Suprapubic skin (tissue), 4 donors: ENCODE results near the gene CSF1.

Experiments used
- CTCF ChIP-seq, 2 donors: fragments of 200-600 bp in 1 of 2; fragments of 450-650 bp in 1 of 2; sonication (generic) in 1 of 2; IDR thresholded peaks; one replicate each; pipeline ENCODE4 v1.5.1; 2016 to 2019; ENCODE audit warnings: antibody characterized with exemption in 2 of 2, mild to moderate bottlenecking in 1 of 2, moderate library complexity in 1 of 2
- EP300 ChIP-seq: sonication (generic); formaldehyde crosslinking; IDR thresholded peaks from one replicate; pipeline ENCODE4 v1.6.1; 2017; ENCODE audit warnings: antibody characterized with exemption
- POLR2A ChIP-seq, 2 donors: fragments of 450-650 bp; IDR thresholded peaks; one replicate each; pipeline ENCODE4 v1.6.1; 2017; ENCODE audit warnings: antibody characterized with exemption in 2 of 2, mild to moderate bottlenecking in 2 of 2, moderate library complexity in 2 of 2
- POLR2AphosphoS5 ChIP-seq, 3 donors: sonication (generic); formaldehyde crosslinking; IDR thresholded peaks; one replicate each; pipeline ENCODE4 v1.6.1; 2017; ENCODE audit warnings: antibody characterized with exemption in 3 of 3

- TF ChIP-seq POLR2A (IDR thresholded peaks at IDR 0.05) (no peak), CTCF (IDR thresholded peaks at IDR 0.05) (no peak), EP300 (no peak), POLR2AphosphoS5 (IDR thresholded peaks at IDR 0.05) (no peak)
Measured at GRCh38 chr1:109919303-109919702, 8.7 kb downstream of the CSF1 start.
